Jurkat, Clone E6-1 (cell line): ENCODE results near the gene TIPIN.
"Not testable (repeated sequence)": the region's sequence is repeated elsewhere in the genome, so short reads cannot be mapped to it uniquely, and the experiment has no call there.

Experiments used
- DNase-seq: peaks from one replicate; pipeline ENCODE4 v3.0.0-alpha.2; 2011; ENCODE audit warnings: low read depth, low spot score
- H3K4me3 ChIP-seq: 2 replicates; pipeline ENCODE4 v1.5.1; 2011; ENCODE audit warnings: mild to moderate bottlenecking, low read length, control low read depth, moderate library complexity

Gene TIPIN

DNA sequence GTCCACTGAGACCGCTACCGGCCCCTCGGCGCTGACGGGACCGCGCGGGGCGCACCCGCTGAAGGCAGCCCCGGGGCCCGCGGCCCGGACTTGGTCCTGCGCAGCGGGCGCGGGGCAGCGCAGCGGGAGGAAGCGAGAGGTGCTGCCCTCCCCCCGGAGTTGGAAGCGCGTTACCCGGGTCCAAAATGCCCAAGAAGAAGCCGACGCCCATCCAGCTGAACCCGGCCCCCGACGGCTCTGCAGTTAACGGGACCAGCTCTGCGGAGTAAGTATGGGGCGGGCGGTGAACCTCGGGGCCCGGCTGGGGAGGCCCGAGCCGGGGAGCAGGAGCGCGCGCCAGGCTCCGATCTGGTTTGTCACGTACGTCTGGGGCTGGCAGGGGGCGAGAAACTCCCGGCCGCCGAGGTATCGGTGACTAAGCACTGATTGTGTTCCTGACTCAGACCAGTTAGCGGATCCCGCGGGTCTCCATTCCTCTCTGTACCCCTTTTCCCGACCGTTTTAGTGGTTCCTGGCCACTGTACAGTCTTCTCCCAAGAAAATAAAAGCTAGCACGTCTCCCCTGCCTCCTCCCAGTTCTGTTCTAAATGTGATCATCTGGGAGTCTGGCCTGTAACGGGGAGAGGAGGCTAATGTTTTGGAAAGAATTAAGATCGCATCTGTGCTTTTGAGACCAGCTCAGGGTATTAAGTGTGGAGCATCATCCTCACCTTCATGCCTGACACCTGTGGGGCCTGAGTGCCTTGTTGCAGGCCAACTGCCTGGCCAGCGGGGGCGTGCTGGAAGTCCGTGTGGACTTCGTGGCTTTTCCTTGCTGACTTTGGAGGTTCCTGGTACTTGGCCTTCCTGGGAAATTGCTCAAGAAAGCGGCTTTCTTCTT is 30.9 kb upstream of the TIPIN start:
- peak overlapping the region; percentile 82 for H3K4me3 ChIP-seq
- no peak for DNase-seq

DNA sequence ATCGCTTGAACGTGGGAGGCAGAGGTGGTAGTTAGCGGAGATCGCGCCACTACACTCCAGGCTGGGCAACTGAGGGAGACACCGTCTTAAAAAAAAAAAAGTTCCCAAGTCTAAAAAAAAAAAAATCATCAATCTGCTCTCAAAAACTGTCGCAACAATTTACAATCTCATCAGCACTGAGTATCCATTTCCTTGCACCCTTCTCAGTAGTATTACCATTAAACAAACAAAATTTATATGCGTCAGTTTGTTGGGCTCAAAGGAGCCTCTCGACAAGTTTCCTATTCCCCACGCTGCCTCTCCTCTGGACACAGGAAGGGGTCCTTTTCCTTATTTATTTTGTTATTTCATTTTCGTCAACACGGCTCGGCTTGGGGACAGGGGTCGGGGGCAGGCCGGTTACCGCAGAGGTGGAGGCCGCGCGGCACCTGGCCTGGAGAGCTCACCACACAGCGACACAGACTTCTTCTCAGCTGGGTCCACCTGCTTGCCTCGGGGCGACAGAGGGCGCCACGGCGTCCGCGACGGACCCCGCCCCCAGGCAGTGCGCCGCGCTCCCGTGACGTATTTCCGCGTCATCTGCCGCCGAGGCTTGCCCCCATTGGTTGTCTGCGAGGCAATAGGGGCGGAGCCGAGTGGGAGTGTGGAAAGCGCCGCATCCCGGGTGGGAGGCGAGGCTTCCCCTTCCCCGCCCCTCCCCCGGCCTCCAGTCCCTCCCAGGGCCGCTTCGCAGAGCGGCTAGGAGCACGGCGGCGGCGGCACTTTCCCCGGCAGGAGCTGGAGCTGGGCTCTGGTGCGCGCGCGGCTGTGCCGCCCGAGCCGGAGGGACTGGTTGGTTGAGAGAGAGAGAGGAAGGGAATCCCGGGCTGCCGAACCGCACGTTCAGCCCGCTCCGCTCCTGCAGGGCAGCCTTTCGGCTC is 30.0 kb upstream of the TIPIN start, which contains the start of gene MAP2K1:
Gene MAP2K1 (plus strand): TSS at position 709 of the 920 bp plus-strand sequence. CDS start 436 bp downstream, outside the sequence.
- peak within 1 kb of the TSS; percentile 82 for H3K4me3 ChIP-seq
- DNase-seq: peak; percentile 95

DNA sequence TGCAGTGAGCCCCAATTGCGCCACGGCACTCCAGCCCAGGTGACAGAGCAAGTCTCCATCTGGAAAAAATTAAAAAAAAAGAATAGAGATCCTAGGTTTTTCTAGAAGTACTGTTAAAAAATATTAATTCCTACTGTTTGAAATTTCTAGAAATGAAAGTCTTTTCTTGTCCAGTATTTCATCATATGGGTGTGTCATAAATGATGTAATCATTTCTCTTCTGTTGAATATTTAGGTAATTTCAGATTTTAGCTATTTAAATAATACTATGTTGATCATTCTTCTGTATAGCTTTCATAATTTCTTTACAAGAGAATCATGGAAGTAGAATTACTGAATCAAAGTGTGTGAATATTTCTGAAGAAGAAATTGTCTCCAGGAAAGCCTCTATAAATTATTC is 24.9 kb upstream of the TIPIN start:
- H3K4me3 ChIP-seq, DNase-seq: not testable (repeated sequence)

DNA sequence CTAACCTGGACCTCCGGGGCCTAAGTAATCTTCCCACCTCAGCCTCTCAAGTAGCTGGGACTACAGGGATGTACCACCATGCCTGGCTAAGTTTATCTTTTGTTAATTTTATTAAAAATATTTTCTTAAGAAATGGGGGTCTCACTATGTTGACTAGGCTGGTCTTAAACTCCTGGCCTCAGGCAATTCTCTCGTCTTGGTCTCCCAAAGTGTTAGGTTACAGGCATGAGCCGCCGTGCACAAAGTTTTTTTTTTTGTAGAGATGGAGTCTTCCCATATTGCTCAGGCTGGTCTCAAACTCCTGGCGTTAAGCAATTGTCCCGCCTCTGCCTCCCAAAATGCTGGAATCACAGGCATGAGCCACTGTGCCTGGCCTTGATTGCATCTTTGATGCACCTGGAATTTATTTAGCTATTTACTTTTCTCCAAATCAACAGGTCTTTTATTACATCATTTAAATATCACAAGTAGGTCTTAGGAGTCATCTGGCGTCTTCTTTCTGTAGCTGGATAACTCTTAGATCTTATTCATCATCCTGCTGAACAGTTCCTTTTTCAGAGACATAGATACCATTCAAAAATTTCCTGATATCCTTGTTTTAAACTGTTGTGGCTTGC is 22.4 kb upstream of the TIPIN start:
- H3K4me3 ChIP-seq: no peak overlapping the region
- no peak for DNase-seq

DNA sequence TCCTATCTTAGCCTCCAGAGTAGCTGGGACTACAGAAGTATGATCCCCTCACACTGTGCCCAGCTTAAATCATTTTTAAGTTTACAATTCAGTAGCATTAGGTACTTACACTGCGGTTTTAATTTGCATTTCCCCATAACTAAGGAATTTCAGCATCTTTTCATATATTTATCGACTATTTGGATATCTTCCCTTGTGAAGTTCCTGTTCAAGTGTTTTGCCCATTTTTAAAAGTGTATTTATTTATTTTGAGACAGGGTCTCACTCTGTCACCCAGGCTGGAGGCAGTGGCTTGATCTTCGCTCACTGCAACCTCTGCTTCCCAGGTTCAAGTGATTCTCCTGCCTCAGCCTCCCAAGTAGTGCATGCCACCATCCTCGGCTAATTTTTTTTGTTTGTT is 17.7 kb upstream of the TIPIN start:
- no peak overlapping the region for H3K4me3 ChIP-seq
- no peak for DNase-seq

DNA sequence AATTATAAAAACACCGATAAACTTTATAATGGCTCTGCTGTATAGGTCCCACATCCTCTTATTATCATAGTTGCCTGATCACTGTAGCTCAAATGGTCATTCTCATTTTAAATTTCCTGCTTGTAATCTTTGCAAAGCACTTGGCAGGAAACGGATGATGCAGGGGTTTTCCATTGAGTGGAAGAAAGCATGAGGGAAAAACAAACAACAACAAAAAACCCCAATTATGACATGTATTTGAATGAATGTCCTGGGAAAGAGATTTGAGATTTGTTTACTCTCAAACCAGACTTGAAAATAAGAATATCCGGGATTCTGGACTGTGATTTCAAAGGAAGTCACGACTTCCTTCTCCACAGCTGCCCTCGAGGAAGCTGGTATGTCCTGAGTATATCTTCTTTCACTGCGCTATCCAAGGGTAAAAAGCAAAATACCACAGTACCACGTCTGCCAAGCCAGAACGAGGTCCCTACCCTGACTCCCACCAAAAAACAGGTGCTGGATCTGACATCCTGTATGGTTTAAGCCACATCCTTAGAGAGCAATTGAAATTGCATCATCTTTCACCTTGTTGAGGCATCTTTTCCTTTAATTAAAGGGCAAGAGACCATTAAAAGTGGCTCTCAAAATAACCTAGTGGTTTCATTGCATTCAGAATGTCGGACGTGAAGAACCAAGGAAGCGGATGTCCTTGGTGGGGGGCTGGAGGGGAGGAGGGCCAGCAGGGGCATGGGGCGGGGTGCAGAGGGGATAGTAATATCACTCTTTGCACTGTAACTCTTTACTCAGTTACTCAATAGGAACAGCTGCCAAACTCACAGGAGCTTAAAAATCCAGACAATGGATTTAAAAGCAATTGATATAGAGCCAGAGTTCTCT is 13.5 kb upstream of the TIPIN start:
- peak overlapping the region; percentile 27 for H3K4me3 ChIP-seq
- peak; percentile 96 for DNase-seq

DNA sequence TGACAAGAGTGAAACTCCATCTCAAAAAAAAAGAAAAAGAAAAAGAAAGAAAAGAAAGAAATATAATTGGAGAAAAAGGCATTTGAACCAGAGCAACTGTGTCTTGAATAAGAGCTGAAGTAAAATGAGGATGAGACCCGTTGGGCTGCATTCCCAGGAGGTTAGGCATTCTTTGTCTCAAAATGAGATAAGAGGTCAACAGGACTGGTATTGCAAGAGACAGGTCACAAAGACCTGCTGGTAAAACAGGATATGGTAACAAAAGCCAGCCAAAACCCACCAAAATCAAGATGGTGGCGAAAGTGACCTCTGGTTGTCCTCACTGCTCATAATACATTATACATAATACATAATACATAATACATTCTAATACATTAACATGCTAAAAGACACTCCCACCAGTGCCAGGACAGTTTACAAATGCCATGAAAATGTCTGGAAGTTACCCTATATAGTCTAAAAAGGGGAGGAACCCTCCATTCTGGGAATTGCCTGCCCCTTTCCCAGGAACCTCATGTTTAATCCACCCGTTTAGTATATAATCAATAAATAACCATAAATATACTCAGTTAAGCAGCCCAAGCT is 8.6 kb upstream of the TIPIN start:
- DNase-seq: no peak
- no peak overlapping the region for H3K4me3 ChIP-seq

DNA sequence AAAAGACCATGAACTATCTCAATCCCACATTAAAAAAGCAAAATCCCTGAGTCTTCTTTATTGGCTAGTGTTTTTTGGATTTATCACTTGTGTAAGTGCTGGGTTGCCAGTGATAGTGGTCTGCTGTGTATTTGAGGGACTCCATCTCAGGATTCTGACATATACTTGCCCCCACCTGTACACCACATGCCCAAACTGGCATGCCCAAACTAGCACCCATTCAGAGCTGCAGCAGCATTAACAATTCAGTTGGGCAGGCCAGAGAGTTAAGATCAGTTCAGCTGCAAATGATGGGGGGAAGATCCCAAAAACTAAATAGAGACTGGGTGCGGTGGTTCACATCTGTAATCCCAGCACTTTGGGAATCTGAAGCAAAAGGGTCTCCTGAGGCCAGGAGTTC is 6.3 kb upstream of the TIPIN start:
- no peak overlapping the region for H3K4me3 ChIP-seq
- DNase-seq: no peak

DNA sequence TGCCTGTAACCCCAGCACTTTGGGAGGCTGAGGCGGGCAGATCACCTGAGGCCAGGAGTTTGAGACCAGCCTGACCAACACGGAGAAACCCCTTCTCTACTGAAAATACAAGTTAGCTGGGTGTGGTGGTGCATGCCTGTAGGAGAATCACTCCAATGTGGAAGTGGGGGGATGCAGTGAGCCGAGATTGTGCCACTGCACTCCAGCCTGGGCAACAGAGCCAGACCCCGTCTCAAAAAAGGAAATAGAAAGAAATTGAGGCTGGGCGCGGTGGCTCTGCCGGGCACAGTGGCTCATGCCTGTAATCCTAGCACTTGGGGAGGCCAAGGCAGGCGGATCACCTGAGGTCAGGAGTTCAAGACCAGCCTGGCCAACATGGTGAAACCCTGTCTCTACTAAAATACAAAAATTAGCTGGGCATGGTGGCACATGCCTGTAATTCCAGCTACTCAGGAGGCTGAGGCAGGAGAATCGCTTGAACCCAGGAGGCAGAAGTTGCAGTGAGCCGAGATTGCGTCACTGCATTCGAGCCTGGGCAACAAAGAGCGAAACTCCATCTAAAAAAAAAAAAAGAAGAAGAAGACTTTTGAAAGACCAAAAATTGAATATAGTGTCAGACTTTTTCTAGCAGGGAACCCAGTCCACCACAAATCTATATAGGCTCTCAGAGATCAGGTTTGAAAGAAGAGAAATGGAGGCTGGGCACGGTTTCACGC is 5.4 kb upstream of the TIPIN start:
- not testable (repeated sequence) for DNase-seq, H3K4me3 ChIP-seq

DNA sequence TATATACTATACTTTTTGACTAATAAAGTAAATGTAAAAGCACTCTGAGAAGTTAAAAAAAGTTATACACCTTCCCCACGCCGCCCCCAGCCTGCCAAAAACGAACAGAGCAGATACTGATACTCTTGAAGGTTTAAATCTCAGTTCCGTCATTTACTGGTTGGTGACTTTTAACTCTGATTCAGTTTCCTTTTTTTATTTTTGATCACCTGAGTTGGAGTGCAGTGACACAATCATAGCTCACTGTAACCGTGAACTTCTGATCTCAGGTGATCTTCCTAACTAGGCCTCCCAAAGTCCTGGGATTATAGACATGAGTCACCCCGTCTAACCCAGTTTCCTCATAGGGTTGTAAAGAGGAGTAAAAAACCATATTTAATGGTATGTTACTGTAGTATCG is 3.3 kb upstream of the TIPIN start:
- H3K4me3 ChIP-seq: no peak overlapping the region
- DNase-seq: no peak

DNA sequence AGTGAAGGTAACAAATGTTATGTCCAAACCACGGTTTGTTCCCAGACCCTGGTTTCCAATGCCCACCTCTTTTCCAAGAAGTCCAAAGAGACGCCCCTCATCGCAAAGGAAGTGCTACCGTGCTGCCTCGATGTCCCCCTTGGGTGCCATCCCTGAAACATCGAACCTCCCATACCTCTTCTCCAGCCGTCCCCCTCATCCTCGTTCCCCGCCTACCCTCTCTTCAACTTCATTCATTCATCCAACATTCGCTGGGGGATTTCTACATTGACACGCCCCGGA is 467 bp downstream of the TIPIN start:
- DNase-seq: no peak
- H3K4me3 ChIP-seq: peak overlapping the region; percentile 69

DNA sequence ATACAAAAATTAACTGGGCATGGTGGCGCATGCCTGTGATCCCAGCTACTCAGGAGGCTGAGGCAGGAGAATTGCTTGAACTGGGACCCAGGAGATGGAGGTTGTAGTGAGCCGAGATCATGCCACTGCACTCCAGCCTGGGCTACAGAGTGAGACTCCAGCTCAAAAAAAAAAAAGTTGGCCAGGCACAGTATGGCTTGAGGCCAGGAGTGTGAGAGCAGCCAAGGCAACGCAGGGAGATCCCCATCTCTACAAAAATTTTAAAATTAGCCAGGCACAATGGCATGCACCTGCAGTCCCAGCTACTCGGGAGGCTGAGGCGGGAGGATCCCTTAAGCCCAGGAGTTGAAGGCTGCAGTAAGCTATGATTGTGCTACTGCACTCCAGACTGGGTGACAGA is 8.0 kb downstream of the TIPIN start:
- not testable (repeated sequence) for H3K4me3 ChIP-seq, DNase-seq

DNA sequence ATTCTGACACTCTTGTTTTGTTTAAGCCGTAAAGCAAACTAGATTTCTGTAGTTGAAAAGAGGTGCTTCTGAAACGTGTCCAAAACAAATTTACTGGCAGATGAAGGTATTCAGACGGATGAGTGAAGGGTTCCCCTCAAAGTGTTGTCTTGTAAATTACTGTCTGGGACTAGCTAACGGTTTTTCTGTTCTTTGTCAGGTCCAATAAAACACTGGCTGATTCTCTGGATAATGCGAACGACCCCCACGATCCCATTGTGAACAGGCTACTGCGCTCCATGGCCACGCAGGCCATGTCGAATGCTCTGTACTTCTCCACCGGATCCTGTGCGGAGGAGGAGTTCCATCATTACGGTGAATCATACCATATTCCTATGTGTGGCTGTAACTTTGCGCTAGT is 27.7 kb downstream of the TIPIN start:
- no peak for DNase-seq
- no peak overlapping the region for H3K4me3 ChIP-seq

DNA sequence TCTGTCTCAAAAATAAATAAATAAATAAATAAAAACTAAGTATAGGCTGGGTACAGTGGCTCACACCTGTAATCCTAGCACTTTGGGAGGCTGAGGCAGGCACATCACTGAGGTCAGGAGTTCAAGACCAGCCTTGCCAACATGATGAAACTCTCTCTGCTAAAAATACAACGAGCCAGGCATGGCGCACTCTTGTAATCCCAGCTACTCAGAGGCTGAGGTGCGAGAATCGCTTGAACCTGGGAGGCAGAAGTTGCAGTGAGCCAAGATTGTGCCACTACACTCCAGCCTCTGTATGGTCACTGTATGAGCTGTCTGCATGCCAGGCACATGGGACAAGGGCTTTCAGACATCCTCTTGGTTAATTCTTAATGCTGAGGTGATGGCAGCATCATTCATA is 28.7 kb downstream of the TIPIN start:
- DNase-seq: no peak

DNA sequence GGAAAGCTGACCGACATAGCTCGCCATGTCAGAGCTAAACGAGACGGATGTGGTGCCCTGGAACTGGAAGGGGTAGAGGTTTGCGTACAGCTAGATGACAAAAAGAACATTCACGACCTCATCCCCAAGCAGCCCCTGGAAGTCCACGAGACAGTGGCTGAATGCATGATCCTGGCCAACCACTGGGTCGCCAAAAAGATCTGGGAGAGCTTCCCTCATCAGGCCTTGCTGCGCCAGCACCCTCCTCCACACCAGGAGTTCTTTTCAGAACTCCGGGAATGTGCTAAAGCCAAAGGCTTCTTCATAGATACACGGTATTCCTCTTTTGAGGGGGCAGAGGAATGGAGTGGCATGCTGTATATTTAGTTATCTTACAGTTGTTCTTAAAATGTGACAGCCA is 30.4 kb downstream of the TIPIN start:
- DNase-seq: no peak
- H3K4me3 ChIP-seq: no peak overlapping the region

More for the DNA sequence above, 28.7 kb downstream of the TIPIN start:
- H3K4me3 ChIP-seq: no peak overlapping the region

DNA sequence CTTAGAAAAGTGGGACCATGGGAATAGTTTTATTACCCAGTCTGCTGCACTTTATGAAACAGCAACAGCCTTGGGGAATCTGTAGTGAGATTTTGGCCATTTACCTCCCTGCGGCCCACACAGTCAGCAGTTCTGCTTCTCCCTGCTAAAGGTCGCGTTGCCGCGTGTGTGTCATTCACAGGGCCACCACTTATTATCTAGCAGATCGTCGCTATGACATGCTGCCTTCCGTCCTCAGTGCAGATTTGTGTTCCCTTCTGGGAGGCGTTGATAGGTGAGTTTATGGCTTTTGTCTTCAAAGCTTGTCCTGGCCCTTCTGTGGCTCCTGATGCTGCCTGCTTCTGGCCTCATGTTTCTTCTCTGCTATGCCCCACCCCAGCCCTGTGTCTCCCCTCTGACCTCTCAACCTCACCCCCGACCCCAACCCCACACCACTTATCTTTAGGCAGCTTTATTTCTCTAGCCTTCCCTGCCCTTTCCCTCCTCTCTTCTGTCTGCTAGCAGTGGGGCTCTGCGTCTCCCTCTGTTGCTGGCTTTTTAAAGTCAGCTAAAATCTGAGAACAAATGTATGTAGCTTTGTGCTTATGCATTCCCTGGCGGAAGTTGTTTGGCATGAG is 33.1 kb downstream of the TIPIN start:
- H3K4me3 ChIP-seq: no peak overlapping the region
- no peak for DNase-seq

DNA sequence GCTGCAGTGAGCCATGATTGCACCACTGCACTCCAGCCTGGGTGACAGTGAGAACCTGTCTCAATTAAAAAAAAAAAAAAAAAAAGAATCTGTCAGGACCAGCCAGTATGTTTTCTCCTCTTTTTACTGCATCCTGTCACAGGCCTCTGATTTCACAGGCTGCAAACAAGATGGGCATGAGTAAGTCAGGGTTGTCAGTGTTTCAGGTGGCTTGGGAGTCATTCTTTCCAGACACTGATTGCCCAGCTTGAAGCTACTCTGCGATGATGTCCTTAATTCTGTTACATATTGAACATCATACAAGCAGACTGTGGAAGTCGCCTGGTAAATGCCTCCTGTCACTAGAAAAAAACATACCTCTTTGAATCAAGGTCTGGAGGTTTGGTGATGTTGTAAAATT is 44.3 kb downstream of the TIPIN start:
- no peak overlapping the region for H3K4me3 ChIP-seq
- no peak for DNase-seq

DNA sequence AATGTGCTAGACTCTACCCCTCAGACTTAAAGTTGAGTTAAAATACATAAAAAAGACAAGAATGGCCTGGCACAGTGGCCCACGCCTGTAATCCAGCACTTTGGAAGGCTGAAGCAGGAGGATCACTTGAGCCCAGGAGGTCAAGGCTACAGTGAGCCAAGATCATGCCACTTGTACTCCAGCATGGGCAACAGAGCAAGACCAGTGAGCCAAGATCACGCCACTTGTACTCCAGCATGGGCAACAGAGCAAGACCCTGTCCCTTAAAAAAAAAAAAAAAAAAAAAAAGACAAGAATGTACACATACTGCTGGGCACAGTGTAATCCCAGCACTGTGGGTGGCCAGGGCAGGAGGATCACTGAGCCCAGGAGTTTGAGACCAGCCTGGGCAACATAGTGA is 45.7 kb downstream of the TIPIN start:
- DNase-seq: no peak
- no peak overlapping the region for H3K4me3 ChIP-seq
